Embryonic facial prominence (tissue), 1 donor: ENCODE results near the gene ASGR1.
"Not testable (repeated sequence)": the region's sequence is repeated elsewhere in the genome, so short reads cannot be mapped to it uniquely, and the experiment has no call there.

ENCODE experiments used
- DNase-seq: peaks from one replicate; pipeline ENCODE4 v3.0.0-alpha.2; 2016; ENCODE audit errors: extremely low spot score

The ASGR1 gene

DNA sequence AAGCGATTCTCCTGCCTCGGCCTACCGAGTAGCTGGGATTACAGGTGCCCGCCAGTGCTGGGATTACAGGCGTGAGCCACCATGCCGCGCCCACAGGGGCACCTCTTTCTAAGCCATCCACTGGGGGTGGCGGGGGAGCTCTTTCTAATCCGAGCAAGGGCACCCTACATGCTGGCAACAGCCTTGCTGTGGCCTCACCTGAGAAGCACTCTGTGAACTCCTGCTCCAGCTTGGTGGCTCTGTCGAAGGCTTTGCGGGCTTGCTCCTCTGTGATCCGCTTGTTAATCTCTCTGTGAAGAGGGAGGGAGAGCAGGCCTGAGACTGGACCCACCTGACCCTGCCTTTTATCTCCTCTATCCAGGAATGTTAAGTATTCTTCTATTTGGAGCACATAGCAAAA, 11.9 kb upstream of the ASGR1 start:
- DNase-seq: no peak

DNA sequence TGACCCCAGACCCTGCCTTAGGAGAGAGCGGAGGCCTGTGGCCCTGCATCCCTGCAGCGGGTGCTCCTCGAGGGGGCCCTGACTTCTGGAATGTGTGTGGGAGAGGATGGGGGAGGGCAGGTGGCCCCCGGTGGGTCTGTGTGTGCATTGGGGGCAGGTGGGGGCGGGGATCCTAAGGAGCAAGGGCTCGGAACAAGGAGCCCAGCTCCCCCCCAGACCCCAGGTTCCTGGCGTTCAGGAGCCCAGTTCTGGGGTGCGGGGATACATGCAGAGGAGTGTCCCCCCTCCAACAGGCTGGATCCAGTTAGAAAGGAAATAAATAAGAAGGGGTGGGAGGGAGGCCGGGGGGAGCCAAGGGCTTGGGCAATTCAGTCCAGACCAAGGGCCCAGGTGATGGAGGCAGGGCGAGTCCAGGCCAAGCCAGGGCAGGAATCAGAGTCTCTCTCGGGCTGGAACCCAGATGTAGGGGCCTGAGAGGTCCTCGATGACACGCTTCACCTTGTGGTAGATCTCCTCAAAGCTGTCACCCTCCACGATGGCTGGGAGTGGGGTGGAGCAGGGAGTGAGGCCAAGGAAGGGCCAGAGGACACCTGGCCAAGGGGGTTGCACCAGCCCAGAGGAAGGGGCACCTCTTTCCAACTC, 11.2 kb upstream of the ASGR1 start:
- no peak for DNase-seq

DNA sequence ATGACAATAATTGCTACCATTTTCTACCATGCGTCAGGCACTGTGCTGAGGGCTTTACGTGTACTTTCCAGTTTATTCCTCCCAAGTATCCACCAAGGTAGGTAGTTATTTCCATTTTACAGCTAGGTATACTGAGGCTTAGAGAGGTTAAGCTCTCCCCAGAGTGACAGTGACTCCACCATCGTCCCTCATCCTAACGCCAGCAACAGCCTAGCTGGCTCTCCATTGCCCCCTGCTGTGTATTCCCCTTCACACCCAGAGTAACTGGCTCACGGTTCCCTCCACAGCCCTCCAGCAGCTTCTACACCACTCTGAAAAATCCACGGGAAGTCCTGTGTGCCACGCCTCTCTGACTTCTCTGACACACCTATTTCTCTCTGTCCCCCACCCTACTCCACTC, 7.1 kb upstream of the ASGR1 start:
- no peak for DNase-seq

DNA sequence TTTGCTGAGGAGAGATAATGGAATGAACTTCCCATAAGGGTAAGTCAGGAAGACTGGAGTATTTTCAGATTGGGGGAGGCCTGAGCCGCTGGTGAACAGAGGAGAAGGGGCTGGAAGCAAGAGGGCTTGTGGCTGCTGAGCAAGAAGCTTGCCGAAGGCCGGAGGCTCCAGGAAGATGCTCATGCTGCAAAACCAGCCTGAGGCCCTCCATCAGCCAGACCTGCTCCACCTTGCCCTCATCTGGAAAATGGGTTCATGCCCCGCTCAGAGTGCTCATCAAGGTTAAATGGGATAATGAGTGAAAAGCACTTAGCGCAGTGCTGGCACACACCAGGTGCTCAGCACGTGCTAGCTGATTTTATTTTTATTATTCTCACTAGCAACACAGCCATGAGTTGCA, 5.5 kb upstream of the ASGR1 start:
- DNase-seq: no peak

DNA sequence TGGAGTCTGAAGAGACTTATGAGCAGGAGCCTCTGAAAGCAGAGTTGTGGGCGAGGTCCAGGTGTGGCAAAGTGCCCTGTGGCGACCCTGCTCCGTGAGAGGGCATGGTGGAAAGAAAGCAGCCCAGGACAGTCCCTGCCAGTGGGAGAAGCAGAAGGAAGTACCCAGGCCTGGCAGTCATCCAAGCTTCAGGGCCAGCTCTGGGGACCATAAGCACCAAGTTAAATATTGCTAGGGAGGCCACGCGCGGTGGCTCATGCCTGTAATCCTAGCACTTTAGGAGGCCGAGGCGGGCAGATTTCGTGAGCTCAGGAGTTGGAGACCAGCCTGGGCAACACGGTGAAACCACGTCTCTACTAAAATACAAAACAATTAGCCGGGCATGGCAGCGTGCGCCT, 4.9 kb upstream of the ASGR1 start:
- no peak for DNase-seq

DNA sequence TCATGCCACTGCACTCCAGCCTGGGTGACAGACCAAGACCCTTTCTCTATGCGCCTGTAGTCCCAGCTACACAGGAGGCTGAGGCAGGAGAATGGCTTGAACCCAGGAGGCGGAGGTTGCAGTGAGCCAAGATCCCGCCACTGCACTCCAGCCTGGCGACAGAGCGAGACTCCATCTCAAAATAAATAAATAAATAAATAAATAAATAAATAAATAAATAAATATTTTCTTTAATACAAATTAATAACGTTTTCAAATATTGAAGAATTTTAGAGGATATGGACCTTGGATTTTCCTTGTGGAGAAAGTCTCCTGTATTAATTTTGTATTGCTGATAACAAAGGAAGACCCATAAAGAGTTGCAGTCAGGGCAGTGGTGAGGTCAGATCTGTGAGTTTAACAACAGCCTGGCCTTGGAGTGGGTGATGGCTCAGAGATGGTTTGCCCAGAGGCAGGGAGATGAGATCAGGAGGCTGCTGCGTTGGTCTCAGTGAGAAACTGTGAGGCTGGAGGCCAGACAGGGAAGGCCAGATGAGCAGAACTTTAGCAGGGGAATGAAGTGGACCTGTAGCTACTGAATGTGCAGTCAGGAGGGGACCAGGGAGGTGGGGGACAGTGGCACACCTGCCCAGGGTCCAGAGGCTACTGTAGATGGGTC, 4.4 kb upstream of the ASGR1 start:
- no peak for DNase-seq

DNA sequence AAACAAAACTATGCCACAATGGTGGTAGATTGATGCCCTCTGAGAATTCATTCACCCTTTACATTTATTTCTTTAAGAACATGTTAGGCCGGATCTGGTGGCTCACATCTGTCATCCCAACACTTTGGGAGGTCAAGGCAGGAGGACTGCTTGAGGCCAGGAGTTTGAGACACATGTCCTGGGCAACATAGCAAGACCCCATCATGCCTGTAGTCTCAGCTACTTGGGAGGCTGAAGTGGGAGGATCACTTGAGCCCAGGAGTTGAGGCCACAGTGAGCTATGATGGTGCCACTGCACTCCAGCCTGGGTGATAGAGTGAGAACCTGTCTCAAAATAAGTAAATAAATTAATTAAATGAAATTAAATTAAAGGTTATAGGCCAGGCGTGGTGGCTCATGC, 2.9 kb upstream of the ASGR1 start:
- DNase-seq: not testable (repeated sequence)

DNA sequence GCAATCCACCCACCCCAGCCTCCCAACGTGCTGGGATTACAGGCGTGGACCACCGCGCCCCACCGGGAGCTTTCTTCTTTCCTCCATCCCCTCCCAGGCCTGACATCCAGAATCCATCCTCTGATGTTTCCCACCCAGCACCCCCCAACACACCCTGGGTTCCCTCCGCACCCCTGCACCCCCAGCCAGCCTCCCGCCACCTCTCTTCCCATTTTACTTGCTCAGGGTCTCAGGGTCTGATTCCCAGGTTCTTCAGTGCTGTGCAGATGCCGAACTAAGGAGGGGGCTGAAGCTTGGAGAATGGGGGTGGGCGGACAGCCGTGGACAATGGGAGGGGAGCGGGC, 225 bp downstream of the ASGR1 start:
- DNase-seq: no peak

DNA sequence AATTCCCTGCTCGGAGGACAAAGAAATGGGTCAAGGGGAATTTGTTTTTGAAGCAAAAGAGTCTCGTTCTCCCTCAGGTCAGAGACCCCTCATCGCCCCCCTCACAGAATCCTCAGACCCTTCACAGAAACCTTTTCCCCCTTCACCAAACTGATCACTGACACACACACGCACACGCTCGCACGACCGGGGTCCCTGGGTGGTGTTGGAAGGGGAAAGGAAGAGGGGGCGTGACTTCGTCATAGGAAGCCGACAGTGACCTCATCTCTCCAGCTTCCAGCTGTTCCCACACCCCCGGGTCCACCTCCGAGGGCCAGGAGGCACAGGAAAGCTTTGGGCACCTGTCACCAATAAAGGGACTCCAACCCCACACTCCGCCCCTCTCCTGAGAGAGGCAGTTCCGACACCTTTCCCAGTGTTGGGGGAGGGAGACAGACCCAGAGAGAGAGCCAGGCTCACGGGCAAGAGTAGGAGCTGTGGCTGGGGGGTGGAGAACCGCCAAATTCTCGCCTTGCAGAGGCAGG, 1.2 kb downstream of the ASGR1 start:
- no peak for DNase-seq

DNA sequence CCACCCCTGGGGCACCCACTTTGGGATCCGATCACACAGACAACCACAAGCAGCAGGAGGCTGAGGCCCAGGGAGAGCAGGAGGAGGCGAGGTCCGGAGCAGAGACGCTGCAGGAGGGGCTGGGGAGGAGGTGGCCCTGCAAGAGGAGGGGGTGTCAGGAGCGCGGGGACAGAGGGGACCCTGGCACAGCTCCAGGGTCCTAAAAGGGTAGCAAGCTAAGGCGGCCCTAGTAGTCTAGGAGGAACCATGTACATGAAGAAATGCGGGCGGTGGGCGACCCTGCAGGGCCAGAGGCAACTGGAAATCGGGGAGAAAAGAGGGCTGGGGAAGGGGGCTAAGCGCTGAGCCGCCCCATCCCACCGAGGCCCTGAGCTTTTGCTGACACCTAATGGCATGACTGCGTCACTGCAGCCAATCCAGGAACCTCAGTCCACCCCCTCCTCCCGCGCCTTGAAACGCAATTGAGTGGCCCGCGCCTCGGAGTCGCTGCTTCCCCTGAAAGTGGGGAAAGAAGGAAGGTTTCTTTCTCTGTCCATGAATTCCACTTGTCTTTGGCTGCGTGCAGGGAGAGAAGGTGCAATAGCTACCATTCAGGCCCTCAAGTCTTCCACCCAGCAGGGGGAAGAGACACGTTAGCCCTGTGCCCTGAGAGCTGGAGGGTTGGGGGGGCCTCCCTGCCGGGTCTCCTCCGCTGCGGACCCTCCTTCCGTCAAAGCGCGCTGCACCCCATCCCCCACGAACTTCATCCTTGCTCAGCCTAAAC, 1.8 kb downstream of the ASGR1 start:
- peak; percentile 69 for DNase-seq

DNA sequence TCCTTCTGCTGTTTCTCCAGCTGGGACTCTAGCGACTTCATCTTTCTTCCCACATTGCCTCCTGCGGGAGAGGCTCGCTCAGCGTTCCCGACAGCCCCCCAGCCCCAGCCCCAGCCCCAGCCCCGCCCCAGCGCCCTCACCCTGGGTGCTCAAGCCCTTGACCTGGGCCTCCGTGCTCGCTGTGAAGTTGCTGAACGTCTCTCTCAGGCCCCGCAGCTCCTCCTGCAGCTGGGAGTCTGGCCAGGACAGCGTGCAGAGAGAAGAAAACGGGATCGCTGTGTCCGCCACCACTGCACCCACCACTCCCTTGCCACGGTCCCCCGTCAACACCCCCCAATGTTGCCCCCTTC, 2.4 kb downstream of the ASGR1 start:
- no peak for DNase-seq

DNA sequence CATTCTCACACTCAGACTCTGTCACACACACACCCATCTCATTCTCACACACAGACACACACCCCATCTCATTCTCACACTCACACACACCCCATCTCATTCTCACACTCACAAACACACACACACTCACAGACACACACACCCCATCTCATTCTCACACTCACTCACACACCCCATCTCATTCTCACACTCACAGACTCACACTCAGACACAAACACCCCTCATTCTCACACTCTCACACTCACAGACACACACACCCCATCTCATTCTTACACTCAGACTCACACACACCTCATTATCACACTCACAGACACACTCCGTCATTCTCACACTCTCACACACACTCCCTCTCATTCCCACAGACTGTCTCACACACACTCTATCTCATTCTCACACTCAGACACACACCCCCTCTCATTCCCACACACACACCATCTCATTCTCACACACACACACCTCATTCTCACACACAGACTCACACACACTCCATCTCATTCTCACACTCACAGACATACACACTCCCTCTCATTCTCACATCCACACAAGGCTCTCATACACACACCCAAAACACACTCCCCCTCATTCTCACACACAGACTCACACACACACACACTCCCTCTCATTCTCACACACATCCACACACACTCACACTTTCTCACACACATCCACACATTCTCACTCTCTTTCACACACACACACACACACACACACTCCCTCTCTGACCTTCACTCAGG, 2.9 kb downstream of the ASGR1 start:
- DNase-seq: no peak

DNA sequence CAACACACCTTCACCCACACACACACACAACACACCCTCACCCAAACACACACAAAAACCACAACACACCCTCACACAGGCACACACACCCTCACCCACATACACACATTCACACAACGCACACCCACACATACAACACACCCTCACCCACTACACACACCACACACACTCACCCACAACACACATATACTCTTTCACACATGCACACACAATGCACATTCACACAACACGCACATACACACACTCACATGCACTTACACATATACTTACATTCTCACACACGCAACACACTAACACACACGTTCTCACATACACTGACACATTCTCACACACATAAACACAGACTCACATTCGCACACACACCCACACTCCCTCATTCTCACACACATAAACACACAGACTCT, 3.8 kb downstream of the ASGR1 start:
- no peak for DNase-seq

DNA sequence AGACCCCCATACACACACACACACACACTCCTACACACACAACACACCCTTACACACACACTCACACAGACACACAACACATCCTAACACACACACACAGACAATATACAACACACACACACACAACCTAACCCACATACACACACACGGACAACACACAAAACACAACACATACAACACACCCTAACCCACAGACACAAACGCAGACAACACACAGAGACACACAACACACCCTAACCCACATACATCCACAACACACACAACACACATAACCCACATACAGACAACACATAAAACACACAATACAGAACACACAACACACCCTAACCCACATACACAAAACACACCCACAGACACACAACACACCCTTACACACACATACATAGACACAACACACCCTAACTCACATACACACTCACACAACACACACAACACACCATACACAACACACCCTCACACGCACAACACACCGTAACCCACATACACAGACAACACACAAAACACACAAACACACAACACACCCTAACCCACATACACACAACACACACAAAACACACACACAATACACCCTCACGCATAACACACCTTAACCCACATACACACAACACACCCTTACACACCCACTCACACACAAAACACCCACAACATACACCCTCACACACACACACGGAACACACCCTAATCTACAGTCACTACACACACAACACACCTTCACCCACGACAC, 4.4 kb downstream of the ASGR1 start:
- DNase-seq: no peak

DNA sequence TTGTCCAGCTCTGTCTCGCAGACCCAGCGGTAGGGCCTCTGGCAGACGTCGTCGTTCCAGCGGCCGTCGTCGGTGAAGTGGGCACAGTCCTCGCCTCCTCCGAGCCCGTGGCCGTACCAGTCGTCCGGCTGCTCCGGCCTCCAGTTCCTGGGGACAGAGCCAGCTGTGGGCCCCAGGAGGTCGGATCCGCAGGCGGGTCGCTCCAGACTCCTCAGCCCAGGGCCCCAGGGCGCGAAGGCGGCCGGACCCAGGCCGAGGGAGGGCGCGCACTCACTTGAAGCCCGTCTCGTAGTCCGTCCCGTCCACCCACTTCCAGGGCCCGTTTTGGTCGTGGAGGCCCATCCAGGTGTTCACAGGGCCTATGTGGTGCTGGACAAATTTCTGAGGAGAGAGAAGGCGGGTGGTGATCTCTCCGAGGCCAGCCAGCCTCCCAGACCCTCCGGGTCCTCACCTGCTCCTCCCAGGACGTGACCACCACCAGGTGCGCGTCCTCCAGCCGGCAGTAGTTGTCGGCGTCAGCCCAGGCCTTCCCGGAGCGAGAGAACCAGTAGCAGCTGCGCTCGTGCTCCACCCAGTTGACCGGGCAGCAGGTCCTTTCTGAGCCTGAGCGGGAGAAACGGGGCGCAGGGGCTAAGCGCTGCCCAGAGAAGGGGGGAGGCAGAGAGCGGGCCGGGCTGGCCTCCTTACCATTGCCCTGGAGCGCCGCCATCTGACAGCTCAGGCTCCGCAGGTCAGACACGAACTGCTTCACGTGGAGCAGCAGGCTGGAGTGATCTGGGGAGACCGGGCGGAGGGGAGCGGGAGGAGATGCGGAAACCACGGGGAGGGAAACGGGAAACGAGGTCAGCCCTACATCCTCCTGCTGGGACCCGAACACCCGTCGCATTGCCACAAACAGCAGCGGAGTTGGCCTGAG, 5.2 kb downstream of the ASGR1 start:
- DNase-seq: no peak

DNA sequence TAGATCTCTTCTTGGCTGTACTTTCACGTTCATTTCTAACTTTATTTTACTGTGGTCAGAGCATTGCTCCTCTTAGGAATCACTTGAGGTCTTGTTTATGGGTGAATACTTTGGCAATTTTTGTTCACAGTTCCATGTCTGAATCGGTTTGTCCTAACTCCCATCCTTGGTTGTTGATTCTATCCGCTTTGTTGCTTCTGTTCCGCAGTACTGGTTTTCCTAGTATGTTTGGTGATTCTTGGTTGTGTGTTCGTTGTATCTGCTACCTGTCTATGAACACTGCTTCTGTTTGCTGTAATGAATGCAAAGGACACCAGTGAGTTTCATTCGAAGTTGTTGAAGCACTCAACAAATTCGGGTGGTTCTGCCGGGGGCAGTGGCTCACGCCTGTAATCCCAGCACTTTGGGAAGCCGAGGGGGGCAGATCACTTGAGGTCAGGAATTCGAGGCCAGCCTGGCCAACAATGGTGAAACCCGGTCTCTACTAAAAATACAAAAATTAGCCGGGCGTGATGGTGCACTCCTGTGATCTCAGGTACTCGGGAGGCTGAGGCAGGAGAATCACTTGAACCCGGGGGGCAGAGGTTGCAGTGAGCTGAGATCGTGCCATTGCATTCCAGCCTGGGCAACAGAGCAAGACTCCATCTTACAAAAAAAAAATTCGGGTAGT, 6.5 kb downstream of the ASGR1 start:
- DNase-seq: not testable (repeated sequence)

DNA sequence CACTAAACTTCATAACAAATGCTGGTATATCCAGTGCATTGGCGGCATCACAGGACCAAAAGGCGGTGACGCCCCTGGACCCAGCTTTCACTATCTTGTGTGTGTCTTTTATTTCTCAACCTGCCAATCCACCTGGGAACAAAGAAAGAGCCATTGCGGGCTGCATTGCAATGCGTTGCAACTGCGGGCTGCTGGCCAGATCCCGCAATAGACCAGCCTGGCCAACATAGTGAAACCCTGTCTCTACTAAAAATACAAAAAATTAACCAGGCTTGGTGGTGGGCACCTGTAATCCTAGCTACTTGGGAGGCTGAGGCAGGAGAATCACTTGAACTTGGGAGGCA, 9.6 kb downstream of the ASGR1 start:
- DNase-seq: not testable (repeated sequence)

DNA sequence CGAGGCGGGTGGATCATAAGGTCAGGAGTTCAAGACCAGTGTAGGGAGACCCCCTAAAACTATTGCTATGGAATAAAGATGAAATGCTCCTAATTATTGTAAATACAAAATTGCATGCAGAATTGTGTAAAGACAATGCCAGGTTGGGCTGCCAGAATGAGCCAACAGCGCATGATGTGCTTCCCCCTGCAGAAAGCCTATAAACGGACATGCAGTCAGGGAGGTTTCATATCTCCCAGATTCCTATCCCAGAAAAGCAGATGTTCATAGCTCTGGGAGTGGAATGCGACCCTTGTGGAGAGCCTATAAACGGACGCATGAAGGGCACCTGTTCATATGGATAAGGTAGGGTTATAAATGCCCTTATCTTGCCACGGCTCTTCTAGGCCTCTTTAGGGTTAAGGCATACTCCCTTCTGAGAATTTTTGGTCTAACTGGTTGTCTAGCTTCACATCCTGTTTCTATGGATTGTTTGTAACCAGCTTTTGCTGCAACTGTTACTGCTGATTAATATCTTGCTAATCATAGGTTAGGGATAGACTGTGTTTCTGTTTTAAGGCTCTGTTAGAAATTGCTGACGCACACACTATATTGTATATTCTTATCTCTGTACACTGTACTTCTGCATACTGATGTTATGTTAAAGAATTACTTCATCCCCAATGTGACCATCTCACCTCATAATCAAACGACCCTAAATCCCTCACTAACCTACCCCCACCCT, 10.2 kb downstream of the ASGR1 start:
- not testable (repeated sequence) for DNase-seq

DNA sequence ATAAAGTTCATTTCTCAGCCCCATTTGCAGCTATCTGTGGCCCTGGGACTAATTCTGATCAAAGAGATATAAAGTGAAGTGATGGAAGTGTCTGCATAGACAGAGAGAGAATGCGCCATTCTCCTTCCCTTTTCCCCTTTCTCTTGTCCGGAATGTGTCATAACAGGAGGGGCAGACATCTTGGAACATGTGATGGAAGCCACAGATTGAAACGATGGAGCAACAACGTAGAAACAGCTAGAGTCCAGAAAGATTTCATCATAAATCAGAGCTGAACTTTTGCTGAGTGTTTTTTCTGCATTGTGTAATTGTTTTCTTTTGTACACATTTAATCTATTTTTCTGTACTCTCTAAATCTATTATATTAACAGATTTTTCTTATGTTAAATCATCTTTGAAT, 11.3 kb downstream of the ASGR1 start:
- DNase-seq: no peak

DNA sequence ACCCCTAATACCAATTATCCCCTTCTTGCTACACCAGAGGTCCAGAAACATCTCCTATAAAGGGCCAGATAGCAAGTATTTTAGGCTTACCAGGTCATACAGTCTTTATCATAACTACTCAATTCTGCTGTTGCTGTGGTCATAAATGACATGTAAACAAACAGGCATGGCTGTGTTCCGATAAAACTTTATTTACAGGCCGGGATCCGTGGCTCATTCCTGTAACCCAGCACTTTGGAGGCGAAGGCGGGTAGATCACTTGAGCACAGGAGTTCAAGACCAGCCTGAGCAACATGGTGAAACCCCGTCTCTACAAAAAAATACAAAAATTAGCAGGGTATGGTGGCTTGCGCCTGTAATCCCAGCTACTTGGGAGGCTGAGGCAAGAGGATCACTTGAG, 12.3 kb downstream of the ASGR1 start:
- DNase-seq: no peak
